Measurements from ENCODE around the gene NRAS.

Gene NRAS

DNA sequence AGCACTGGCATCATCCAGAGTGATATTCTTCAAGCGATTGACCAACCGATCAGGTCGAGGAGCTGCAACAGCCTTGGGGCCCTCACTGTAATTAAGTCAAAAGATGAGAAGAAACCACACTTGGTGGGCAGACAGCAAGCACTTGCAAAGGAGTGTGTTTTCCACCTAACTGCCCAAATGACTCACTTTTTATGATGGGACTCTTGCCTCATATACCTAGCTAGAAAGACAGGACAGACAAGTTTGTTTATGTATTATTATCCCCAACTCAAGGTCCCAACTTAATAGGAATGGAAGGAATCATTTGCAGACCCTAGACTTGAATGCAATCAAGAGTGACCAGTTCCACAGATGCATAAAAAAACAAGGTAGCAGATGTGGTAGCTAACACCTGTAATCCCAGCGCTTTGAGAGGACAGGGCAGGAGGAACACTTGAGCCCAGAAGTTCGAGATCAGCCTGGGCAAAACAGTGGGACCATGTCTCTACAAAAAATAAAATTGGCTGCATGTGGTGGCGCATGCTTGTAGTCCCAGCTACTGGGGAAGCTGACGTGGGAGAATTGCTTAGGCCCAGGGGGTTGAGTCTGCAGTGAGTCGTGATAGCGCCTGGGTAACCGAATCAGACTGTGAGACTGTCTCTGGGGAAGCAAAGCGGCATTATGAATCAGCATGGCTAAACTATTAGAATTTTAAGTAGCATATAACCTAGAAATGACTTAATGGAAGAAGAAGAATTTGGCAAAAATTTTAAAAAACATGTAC lies 2.3 kb upstream of the NRAS start:
- H4K20me1 ChIP-seq (ENCODE audit: insufficient read depth, low read length) = peaks cover 8% of the 10 kb centered on the region; the same call in 1 of the 2 replicates
- TF ChIP-seq, protein P1, sequence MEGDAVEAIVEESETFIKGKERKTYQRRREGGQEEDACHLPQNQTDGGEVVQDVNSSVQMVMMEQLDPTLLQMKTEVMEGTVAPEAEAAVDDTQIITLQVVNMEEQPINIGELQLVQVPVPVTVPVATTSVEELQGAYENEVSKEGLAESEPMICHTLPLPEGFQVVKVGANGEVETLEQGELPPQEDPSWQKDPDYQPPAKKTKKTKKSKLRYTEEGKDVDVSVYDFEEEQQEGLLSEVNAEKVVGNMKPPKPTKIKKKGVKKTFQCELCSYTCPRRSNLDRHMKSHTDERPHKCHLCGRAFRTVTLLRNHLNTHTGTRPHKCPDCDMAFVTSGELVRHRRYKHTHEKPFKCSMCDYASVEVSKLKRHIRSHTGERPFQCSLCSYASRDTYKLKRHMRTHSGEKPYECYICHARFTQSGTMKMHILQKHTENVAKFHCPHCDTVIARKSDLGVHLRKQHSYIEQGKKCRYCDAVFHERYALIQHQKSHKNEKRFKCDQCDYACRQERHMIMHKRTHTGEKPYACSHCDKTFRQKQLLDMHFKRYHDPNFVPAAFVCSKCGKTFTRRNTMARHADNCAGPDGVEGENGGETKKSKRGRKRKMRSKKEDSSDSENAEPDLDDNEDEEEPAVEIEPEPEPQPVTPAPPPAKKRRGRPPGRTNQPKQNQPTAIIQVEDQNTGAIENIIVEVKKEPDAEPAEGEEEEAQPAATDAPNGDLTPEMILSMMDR (IDR thresholded peaks at IDR 0.05; ENCODE audit: borderline replicate concordance, extremely low read depth, low read length, poor library complexity, severe bottlenecking) = no peak
- no peak for TF ChIP-seq EZH2 (IDR thresholded peaks at IDR 0.05; ENCODE audit: borderline replicate concordance, low read depth, low read length, severe bottlenecking)
- H3K4me2 ChIP-seq (ENCODE audit: insufficient read depth, low read length) = no peak overlapping the region
- no peak overlapping the region for H3K27ac ChIP-seq (ENCODE audit: low read length)
- DNase-seq = no peak
- no peak overlapping the region for H3K4me3 ChIP-seq (ENCODE audit: low read depth in 1 of 2, low read length in 2 of 2)
- no peak for ATAC-seq (ENCODE audit: insufficient read depth, low read depth)
- H3K27me3 ChIP-seq (ENCODE audit: insufficient read depth, low read length, poor library complexity) = no peaks in the 10 kb centered on the region
- no peak overlapping the region for H3K9ac ChIP-seq (ENCODE audit: low read depth, low read length)
- peaks cover 27% of the 10 kb centered on the region for H3K79me2 ChIP-seq (ENCODE audit: insufficient read depth, low read length)
- H3K9me3 ChIP-seq (ENCODE audit: insufficient read depth, low read length, severe bottlenecking) = no peaks in the 10 kb centered on the region
- H3K4me1 ChIP-seq (ENCODE audit: insufficient read depth, low read length) = peaks cover 24% of the 10 kb centered on the region
- H2AFZ ChIP-seq (ENCODE audit: low read depth, low read length) = no peak overlapping the region
- peaks cover 90% of the 10 kb centered on the region for H3K36me3 ChIP-seq (ENCODE audit: insufficient read depth, low read length)

DNA sequence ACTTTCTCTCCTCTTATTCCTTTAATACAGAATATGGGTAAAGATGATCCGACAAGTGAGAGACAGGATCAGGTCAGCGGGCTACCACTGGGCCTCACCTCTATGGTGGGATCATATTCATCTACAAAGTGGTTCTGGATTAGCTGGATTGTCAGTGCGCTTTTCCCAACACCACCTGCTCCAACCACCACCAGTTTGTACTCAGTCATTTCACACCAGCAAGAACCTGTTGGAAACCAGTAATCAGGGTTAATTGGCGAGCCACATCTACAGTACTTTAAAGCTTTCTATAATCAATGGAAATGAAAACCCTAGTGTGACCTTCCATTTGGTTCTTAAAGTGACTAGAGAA lies 643 bp downstream of the NRAS start:
- Histone ChIP-seq H3K9me3 (ENCODE audit: insufficient read depth, low read length, severe bottlenecking) (no peaks in the 10 kb centered on the region), H3K4me3 (ENCODE audit: low read depth in 1 of 2, low read length in 2 of 2) (peak overlapping the region; percentile 95), H3K27me3 (ENCODE audit: insufficient read depth, low read length, poor library complexity) (no peaks in the 10 kb centered on the region), H3K4me1 (ENCODE audit: insufficient read depth, low read length) (peaks cover 24% of the 10 kb centered on the region), H2AFZ (ENCODE audit: low read depth, low read length) (peak overlapping the region; percentile 99), H4K20me1 (ENCODE audit: insufficient read depth, low read length) (no peaks in the 10 kb centered on the region; the same call in 1 of the 2 replicates), H3K36me3 (ENCODE audit: insufficient read depth, low read length) (peaks cover 89% of the 10 kb centered on the region), H3K27ac (ENCODE audit: low read length) (peak overlapping the region; percentile 95), H3K4me2 (ENCODE audit: insufficient read depth, low read length) (peak overlapping the region; percentile 89), H3K9ac (ENCODE audit: low read depth, low read length) (peak overlapping the region; percentile 92), H3K79me2 (ENCODE audit: insufficient read depth, low read length) (peaks cover 40% of the 10 kb centered on the region)
- TF ChIP-seq, protein P1 (IDR thresholded peaks at IDR 0.05; ENCODE audit: borderline replicate concordance, extremely low read depth, low read length, poor library complexity, severe bottlenecking) = no peak
- TF ChIP-seq EZH2 (IDR thresholded peaks at IDR 0.05; ENCODE audit: borderline replicate concordance, low read depth, low read length, severe bottlenecking) = no peak
- no peak for DNase-seq
- no peak for ATAC-seq (ENCODE audit: insufficient read depth, low read depth)

DNA sequence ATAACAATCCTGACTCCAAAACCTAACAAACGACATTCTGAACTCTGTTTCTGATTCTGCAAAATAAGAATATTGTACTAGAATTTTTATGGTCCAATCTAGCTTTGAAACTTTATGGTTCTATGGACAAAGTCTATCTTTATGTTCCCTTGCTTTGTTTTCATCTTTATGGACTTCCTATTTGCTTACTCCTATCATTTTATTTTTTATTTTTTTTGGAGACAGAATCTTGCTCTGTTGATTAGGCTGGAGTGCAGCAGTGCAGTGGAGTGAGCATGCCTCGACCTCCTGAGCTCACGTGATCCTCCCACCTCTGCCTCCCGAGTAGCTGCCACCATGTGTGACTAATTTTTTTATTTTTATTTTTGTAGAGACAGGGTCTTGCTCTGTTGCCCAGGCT lies 3.6 kb downstream of the NRAS start:
- Histone ChIP-seq H3K4me2 (ENCODE audit: insufficient read depth, low read length) (no peak overlapping the region), H3K9me3 (ENCODE audit: insufficient read depth, low read length, severe bottlenecking) (no peaks in the 10 kb centered on the region), H3K27me3 (ENCODE audit: insufficient read depth, low read length, poor library complexity) (no peaks in the 10 kb centered on the region), H2AFZ (ENCODE audit: low read depth, low read length) (no peak overlapping the region), H4K20me1 (ENCODE audit: insufficient read depth, low read length) (no peaks in the 10 kb centered on the region; the same call in 1 of the 2 replicates), H3K9ac (ENCODE audit: low read depth, low read length) (no peak overlapping the region), H3K4me3 (ENCODE audit: low read depth in 1 of 2, low read length in 2 of 2) (no peak overlapping the region), H3K36me3 (ENCODE audit: insufficient read depth, low read length) (peaks cover 84% of the 10 kb centered on the region), H3K79me2 (ENCODE audit: insufficient read depth, low read length) (peaks cover 40% of the 10 kb centered on the region), H3K27ac (ENCODE audit: low read length) (no peak overlapping the region), H3K4me1 (ENCODE audit: insufficient read depth, low read length) (peaks cover 24% of the 10 kb centered on the region)
- TF ChIP-seq, protein P1 (IDR thresholded peaks at IDR 0.05; ENCODE audit: borderline replicate concordance, extremely low read depth, low read length, poor library complexity, severe bottlenecking) = no peak
- TF ChIP-seq EZH2 (IDR thresholded peaks at IDR 0.05; ENCODE audit: borderline replicate concordance, low read depth, low read length, severe bottlenecking) = no peak
- DNase-seq (no peak), ATAC-seq (ENCODE audit: insufficient read depth, low read depth) (no peak)

Data from DND-41 (cell line).